Endometrial microvascular endothelial cells (primary cell): ENCODE results near the gene TIAM2. TPM values are rescaled to one million over a fixed set of nuclear protein-coding genes. Genes with fewer than 3 reads are reported as not detected.
"Not testable (repeated sequence)": the region's sequence is repeated elsewhere in the genome, so short reads cannot be mapped to it uniquely, and the experiment has no call there.

ENCODE experiments used
- in situ Hi-C: cut with HindIII; loops from 2 replicates; pipeline ENCODE4 v1.10.0; 2017; ENCODE audit warnings: low sequenced_read_pairs, low pct_unique_long_range_greater_than_20kb; ENCODE audit errors: inconsistent ontology term
- total RNA-seq: library from RNA; depleted of rRNA; stranded (reverse); fragments of >200 nt; gene quantifications from one replicate; pipeline ENCODE4 v1.2.3, GENCODE V29; 2015; ENCODE audit errors: inconsistent ontology term

Gene TIAM2
- total RNA-seq, 1 donor from 2014 or later = 11.2 TPM

DNA sequence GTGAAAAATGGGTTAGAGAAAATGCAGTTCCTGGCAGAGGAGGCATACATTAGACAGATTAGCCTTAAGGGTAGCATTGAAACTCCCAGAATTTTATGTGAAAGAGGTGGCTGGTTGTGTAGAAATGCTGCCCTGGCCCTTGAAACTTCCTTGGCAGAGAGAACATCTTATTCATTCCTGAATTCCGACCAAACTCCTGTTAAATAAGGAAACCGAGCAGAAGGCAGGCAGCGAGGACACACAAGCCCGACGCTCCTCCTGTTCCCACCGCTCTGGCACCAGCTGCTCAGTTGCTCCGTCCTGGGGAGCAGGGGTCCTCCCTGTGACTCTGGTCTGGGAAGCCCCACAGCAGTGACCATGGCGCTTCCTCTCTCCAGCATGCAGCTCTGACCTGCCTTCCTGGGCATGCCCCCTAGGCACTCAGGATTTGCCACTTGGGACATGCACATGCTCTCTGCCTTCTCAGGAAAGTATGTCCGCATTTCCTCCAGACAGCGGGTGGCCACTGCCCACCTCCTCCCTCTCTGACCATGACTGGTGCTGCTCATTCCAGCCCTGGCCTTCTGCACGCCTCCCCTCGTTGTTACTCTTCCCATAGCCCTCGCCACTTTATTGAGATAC lies 233.5 kb downstream of the TIAM2 start:
- in situ Hi-C loops = no loop called here

DNA sequence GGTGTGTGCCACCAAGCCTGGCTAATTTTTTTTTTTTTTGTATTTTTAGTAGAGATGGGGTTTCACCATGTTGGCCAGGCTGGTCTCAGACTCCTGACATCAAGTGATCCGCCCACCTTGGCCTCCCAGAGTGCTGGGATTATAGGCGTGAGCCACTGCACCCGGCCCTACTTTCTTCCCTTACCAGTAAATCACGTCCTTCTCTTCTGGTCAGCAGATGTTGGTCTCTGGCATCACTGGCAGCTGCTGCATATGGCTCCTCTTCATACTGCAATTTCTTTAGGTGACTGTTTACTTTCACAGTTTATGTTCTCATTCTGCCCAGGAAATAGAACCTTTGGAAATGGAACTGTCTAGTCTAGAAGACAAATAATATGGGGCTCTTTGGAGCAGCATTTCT lies 235.9 kb downstream of the TIAM2 start:
- in situ Hi-C loops = not testable (repeated sequence)

DNA sequence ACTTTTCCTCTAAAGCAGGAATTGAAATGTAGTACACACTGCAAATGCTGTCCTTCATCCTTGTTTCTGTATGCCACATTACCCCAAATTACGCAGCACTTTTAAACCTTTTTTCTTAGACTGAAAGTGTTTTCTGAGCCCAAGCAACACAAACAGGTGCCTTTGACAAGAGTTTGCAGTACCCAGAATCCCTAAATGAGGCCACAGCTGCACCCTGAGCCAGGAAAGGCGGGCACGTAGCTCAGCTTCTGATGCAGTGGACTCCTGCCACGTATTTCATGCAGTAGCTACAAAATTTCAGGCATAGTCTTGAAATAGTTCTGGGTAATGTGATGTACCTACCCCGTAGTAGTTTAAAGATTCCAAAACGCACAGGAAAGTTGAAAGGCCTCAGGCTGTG lies 237.7 kb downstream of the TIAM2 start:
- in situ Hi-C loops = no loop called here

DNA sequence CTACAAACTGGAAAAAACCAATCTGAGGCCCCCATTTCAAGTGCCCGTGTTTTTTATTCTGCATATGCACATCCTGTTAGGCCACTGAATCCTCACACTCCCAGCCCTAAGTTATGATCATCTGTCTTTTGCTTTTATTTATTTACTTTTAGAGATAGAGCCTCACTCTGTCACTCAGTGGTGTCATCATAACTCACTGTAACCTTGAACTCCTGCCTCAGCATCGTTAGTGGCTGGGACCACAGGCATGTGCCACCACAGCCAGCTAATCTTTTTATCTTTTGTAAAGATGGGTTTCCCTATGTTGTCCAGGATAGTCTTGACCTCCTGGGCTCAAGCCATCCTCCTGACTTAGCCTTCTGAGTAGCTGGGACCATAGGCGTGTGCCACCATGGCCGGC lies 239.1 kb downstream of the TIAM2 start:
- in situ Hi-C loops = no loop called here

DNA sequence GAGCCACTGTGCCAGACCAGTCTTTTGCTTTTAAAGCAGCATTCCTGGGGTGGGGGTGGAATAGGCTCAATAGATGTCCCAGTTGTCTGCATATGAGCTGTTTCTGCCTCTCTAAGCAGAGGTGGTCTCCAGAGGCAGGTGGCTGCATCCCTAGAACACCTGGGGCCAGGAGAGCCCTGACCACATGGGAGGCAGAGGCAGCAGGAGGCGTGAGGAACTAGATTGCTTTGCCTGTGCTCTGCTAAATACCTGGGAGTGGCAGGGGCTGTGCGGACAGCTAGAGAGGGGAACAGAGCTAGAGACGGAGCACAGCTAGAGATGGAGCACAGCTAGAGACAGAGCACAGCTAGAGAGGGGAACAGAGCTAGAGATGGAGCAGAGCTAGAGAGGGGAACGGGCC lies 239.6 kb downstream of the TIAM2 start:
- in situ Hi-C loops = no loop called here

DNA sequence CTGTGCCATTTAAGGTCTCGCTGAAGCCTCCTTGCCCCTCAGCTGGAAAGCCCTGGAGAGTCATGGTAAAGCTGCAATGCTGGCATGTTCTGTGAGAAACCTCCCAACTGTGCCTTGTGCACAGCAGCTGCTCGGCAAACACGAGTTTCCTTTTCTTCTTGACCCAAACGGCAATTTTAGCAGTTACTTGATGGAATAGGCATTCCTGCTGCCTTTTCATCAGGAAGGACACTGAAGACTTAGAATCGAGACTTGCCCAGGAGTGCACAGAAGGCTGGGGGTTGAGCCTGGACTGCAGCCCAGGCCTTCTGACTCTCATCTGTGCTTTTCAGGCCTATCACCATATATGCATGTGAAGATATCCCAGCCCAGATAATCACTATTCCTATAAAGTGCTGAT lies 240.0 kb downstream of the TIAM2 start:
- in situ Hi-C loops = no loop called here

DNA sequence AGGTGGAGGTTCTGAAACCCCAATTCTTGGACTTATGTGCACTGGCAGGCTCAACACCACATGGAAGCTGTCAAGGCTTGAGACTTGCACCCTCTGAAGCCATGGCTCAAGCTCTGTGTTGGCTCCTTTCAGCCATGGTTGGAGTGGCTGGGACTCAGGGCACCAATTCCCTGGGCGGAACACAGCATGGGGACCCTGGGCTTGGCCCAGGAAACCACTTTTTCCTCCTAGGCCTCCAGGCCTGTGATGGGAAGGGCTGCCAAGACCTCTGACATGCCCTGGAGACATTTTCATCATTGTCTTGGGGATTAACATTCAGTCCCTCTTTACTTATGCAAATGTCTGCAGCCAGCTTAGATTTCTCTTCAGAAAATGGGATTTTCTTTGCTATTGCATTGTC lies 242.5 kb downstream of the TIAM2 start:
- in situ Hi-C loops = no loop called here

DNA sequence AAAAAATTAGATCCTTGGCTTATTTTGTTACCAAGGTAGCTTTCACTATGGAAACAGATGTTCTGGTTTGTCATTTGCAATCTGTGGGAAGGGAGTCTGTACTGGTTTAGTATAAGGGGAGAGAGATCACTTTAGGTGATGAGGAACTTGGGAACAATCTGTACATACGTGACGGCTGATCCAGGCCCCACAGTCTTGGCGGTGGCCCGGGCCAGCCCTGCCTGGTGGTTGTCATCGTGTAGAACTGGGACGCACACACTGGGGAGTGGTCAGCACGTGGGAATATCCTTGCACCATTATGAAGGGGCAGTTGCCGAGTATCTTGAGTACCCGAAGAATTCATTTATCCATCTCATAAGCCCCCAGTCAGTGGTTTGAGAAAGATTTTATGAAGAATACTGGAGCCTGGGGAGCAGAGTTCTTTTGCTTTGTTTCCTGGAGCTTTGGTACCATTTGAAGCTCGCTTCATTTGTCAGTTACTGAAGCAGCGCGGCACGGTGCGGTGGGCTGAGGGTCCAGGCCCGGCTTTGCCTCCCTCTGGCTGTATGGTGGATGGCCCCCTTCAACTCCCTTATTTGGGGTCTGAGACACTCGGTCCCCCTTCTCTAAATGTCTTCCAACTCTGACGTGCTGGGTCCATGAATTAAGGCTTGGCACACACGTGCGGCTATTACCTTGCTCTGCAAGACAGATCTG lies 245.9 kb downstream of the TIAM2 start:
- in situ Hi-C loops = no loop called here

DNA sequence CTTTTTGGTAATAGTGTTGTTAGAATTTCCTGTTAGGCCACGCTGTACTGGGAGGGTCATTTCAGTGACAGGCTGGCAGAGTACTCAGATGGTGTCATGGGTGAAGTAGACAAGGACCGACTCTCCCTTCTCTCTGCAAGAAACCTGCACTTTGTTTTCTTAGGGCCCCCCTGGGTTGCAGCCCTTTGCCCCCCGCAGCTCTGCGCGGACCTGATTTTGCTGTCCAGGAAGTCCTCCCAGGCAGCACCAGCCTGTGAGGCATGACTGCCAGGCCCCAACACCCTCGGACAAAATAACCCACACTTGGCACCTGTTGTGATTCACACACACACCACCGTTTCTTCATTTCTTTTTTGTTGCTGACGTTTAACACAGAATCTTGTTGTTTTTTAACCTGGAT lies 246.9 kb downstream of the TIAM2 start:
- in situ Hi-C loops = no loop called here

DNA sequence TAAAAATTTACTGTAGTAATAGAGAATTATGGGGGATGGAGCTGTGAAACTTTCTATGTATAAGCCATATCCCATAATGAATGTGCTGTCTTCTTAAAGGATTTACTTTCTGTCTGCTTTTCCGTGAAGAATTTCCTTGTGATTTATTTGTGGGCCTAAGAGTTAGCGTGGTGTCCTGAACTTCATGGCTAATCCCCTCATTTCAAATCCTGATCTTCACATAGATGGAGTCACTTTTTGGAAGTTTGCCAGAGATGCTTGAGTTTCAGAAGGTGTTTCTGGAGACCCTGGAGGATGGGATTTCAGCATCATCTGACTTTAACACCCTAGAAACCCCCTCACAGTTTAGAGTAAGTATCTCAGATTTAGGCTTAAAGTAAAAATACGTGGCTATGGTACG lies 249.3 kb downstream of the TIAM2 start:
- in situ Hi-C loops = no loop called here

DNA sequence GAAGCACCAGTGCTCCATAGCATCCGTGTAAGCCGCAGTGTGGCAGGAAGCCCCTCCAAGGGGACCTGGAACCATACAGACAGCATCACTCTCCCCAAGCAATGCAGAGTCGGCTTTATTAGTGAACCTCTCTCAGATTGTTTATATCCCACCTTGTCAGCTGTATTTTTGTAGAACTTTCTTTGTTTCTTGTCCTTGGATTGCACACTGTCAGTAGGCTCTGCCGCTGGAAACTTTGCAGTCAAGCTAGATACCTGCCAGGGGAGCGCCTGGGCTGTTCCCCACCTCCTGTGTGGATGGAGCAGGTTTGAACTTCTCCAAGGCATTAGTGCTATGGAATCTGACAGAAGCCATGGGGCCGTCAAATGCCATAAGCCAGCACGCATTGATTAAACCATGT lies 250.1 kb downstream of the TIAM2 start:
- in situ Hi-C loops = no loop called here

DNA sequence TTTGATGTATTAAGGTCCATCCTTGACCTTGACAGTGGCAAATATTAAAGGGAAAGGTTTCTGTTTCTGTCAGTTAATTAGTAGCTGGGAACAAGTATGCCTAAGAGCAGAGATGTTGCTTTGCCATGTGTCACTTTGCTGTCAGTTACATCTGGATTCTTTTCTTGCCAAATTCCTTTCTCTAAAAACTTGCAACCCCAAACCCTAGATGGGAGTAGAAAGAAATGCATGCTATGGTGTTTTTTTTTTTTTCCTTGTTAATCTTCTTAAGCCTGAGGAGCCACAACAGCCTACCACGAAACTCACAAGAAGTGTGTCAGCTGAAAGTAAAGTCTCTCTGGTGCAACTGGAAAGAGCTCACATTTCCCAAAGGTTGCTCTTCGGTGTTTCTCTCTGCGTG lies 250.7 kb downstream of the TIAM2 start:
- in situ Hi-C loops = no loop called here

DNA sequence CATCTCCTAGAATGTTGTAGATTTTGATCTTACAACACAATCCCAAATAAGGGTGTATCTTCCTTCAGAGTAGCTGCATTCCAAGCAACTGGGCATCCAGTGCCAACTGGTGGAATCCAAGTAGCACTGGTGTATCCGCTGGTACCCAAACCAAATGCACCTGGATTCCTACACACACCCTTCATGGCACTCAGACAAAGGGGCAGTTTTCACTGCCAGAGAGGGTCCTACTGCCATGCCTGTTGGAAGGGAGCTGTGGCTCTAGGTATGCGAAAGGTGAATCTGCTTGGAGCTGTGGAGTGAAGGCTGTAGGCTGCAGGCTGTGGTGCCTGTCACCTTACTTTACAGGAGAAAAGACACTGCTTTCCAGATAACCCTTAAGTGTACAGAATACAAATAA lies 251.7 kb downstream of the TIAM2 start:
- in situ Hi-C loops = no loop called here

DNA sequence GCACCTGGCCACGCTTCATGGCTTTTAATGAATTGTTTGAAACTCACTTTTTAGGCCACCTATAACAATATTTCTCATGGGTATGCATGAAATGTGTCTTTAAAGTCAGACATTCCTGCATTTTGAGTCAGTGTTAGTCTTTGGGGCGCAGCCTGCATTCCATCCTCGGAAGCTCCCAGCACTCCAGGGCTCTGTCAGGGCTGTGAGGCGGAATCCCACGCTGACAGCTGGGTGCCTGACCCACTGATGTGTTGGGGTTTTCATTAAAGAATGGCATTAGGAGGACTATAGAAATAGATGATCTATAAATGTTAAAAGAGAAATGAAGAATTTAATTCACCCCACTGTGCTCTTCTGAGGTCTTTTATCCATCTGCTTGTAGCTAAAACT lies 252.5 kb downstream of the TIAM2 start:
- in situ Hi-C loops = no loop called here

DNA sequence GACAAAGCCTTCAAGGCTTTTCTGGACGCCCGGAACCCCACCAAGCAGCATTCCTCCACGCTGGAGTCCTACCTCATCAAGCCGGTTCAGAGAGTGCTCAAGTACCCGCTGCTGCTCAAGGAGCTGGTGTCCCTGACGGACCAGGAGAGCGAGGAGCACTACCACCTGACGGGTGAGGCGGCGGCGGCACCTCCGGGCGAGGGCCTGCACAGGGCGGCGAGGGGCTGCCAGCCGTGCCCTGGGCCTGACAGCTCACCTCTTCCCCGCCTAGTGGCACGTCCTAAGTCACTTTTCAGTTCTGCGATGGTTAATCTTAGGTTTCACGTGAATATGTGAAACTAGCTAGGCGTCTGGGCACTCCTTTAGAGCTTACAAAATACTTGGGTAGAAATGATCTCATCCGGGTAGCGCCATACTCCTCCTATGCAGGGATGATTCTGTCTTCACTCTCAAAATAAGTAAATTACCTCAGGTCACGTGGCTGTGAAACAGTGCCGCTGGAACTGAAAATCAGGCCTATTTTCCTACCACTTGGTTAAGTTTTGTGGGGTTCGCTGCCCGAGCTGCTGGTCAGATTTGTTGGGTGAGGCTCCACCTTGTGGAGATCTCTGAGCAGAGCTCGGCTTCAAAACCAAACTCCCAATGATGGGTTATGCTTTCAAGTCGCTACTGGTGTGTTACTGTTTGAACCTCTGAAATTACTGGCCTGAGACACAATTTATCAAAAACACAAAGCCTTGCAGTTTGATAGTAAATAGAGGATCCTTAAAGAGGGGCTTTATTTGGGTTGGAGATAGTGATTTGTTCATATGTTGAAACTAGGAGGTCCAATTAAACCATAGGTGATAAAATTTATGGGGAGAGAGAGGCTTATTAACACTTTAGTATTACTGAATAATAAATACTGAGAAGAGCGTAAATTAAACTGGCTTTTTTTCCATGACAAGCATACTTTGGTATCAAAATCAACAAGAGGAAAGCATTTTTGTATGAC lies 253.2 kb downstream of the TIAM2 start:
- in situ Hi-C loops = no loop called here

DNA sequence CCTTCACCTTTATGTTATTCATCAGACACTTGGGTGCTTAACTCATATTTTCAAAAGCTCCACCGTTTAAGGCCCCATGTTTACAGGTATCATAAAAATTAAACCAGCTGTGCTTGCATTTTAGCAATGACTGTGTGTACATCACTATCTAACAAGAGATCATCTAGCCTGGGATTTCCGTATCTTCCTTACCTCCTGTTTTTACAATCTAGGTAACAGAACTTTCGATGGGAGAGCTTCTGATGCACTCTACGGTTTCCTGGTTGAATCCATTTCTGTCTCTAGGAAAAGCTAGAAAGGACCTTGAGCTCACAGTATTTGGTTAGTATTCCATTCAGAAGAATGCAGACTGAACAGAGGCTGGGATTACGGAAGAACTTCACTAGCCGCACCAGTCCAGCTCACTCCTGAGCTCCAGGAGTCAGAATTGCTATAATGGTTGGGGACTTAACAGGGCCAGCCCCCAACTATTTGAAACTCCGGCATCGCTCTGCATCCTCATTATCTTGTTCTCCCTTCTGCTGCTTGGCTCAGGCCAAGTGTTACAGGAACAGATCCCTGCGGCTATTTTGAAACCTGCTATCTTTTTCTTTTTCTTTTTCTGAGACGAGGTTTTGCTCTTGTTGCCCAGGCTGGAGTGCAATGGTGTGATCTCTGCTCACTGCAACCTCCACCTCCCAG lies 255.7 kb downstream of the TIAM2 start:
- in situ Hi-C loops = loop anchor here (10.0 kb wide), 1 partner anchor 76 kb away; no protein-coding TSS in a partner anchor

DNA sequence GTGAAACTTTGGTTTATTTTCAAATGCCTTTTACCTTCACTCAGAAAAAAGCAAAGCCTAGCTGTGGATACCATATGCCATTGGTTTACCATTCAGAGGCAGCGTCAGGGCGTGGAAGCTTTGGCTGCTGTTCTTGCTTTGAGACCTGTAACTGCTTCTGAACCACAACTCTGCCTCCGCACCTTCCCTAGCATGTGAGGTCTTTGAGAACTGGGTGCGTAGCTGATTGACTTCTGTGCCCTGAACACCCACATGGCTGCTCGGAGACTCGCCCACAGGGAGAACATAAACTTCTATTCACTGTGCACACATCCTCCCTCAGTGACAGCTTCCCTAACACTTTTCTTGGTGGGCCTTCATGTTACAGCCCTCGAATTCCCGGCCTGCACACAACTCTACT lies 257.5 kb downstream of the TIAM2 start:
- in situ Hi-C loops = loop anchor here (10.0 kb wide), 1 partner anchor 78 kb away; no protein-coding TSS in a partner anchor

DNA sequence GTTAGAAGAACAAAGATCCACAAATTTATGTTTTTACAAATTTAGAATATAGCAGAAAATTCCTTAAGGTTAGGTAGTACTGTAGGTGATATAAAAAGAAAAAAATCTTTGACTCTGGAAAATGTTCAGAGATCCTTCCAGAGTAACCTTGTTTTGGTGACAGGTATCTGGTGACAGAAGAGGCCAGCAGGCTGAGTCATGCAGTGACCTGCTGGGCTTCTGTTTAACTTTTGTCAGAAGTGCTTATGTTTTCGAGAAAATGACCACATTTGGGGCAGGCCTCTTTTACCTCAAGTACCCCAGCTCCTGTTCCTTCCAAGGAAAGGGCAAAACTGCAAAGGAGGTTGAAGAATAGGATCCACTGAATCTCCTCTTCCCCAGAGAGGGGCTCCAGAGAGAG lies 258.2 kb downstream of the TIAM2 start:
- in situ Hi-C loops = loop anchor here (10.0 kb wide), 1 partner anchor 79 kb away; no protein-coding TSS in a partner anchor

DNA sequence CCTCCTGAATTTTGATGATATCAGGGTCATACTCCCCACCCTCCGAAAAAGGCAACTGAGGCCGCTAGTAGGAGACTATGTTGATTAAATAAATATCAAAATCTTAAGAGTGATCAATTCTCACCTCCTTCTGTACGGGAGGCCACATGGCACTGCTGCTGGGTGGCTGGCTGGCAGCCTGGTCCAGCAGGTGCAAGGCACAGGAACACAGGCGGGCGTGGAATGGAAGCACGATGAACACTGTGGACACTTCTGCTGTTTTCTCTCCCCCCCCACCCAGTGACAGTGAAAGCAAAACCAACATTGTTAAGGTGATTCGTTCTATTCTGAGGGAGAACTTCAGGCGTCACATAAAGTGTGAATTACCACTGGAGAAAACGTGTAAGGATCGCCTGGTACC lies 259.0 kb downstream of the TIAM2 start:
- in situ Hi-C loops = loop anchor here (10.0 kb wide), 1 partner anchor 79 kb away; no protein-coding TSS in a partner anchor
